ENCODE data around the gene FRMD4A. TPM values are rescaled to one million over a fixed set of nuclear protein-coding genes. Genes with fewer than 3 reads are reported as not detected.

FRMD4A gene
- total and polyA plus RNA-seq, 2 of the 4 experiments (the other 2 are of a cell fraction): 30.3 to 68.8 TPM

- no peak for TF ChIP-seq CTCF (conservative IDR thresholded peaks at IDR 0.05; ENCODE audit: low read depth, low read length)
These were observed 274.0 kb downstream of the FRMD4A start (continued) for GRCh38 chr10:14056610-14057332.

GRCh38 chr10:14052931-14053330 lies 277.8 kb downstream of the FRMD4A start:
- WGBS, 2 experiments (ENCODE audit: extremely low coverage in 2 of 2, insufficient read length in 1 of 2): no CpG with 5 or more reads among the region's 5 CpGs
- ATAC-seq (ENCODE audit: low read depth): no peak
- no peak for TF ChIP-seq NFE2L2 (IDR thresholded peaks at IDR 0.05; ENCODE audit: low read depth, low read length)
- no peak for TF ChIP-seq USF2 (IDR thresholded peaks at IDR 0.05; ENCODE audit: low read depth, low read length)
- no peak for TF ChIP-seq SMC3 (IDR thresholded peaks at IDR 0.05; ENCODE audit: low read depth, low read length)
- TF ChIP-seq MAFK (IDR thresholded peaks at IDR 0.05; ENCODE audit: low read depth, low read length): no peak
- TF ChIP-seq RAD21 (IDR thresholded peaks at IDR 0.05; ENCODE audit: low read length): no peak
- TF ChIP-seq CEBPB (IDR thresholded peaks at IDR 0.05; ENCODE audit: low read depth, low read length): no peak
- no peak for TF ChIP-seq MAZ (IDR thresholded peaks at IDR 0.05; ENCODE audit: borderline replicate concordance, low read depth, low read length)
- TF ChIP-seq POLR2A (IDR thresholded peaks at IDR 0.05; ENCODE audit: low read depth, low read length): no peak
- TF ChIP-seq ELK1 (IDR thresholded peaks at IDR 0.05; ENCODE audit: borderline replicate concordance, low read depth, low read length): no peak
- no peak for TF ChIP-seq MXI1 (IDR thresholded peaks at IDR 0.05; ENCODE audit: borderline replicate concordance, low read depth, low read length)
- no peak for TF ChIP-seq RCOR1 (IDR thresholded peaks at IDR 0.05; ENCODE audit: insufficient replicate concordance, low read length)
- no peak for TF ChIP-seq RFX5 (IDR thresholded peaks at IDR 0.05; ENCODE audit: low read depth, low read length)
- no peak for TF ChIP-seq FOS (IDR thresholded peaks at IDR 0.05; ENCODE audit: low read depth, low read length)

More at GRCh38 chr10:14052931-14053330, 277.8 kb downstream of the FRMD4A start:
- ChIA-PET CTCF (no interaction called here), POLR2A (ENCODE audit: unreplicated experiment) (no interaction called here)
- Histone ChIP-seq H2AFZ (replicated peaks; ENCODE audit: low read length, poor library complexity) (no peak overlapping the region), H3K27me3 (ENCODE audit: control insufficient read depth, insufficient read depth, low read length) (no peaks in the 10 kb centered on the region), H2BK5ac (ENCODE audit: low read depth, low read length, poor library complexity, severe bottlenecking) (no peak overlapping the region), H3K18ac (ENCODE audit: low read depth, low read length) (no peak overlapping the region), H2BK120ac (ENCODE audit: low read depth, low read length) (no peak overlapping the region), H3K4me3 (ENCODE audit: insufficient read depth, low read depth, low read length) (no peak overlapping the region), H3K56ac (ENCODE audit: extremely low read depth, insufficient read depth, low read length) (no peak overlapping the region), H3K4me2 (ENCODE audit: low read depth, low read length) (no peak overlapping the region), H3K9me3 (ENCODE audit: control insufficient read depth, insufficient read depth, low read length) (peaks cover 2% of the 10 kb centered on the region; the same call in 1 of the 2 replicates), H2BK15ac (ENCODE audit: low read depth, low read length) (no peak overlapping the region; the same call in 2 of the 3 replicates), H3K4ac (ENCODE audit: low read depth, low read length) (no peak overlapping the region), H2BK20ac (ENCODE audit: low read depth, low read length) (no peak overlapping the region), H3K27ac (ENCODE audit: insufficient read depth, low read length) (no peak overlapping the region), H2AK9ac (replicated peaks; ENCODE audit: low read depth, low read length, poor library complexity) (no peak overlapping the region), H3K14ac (replicated peaks; ENCODE audit: low read depth, low read length) (no peak overlapping the region), H4K5ac (ENCODE audit: low read depth, low read length) (no peak overlapping the region), H4K91ac (ENCODE audit: insufficient read depth, low read depth, low read length) (no peak overlapping the region), H3K23ac (ENCODE audit: low read depth, low read length) (no peak overlapping the region), H2AK5ac (ENCODE audit: low read depth, low read length) (no peak overlapping the region), H3K9ac (ENCODE audit: low read depth, low read length) (no peak overlapping the region), H4K20me1 (ENCODE audit: insufficient read depth, low read length) (no peaks in the 10 kb centered on the region), H3K79me1 (ENCODE audit: low read depth in 1 of 2, low read length in 2 of 2) (no peaks in the 10 kb centered on the region), H4K8ac (ENCODE audit: low read depth in 2 of 2, low read length in 2 of 2) (no peak overlapping the region), H3K4me1 (ENCODE audit: control insufficient read depth, insufficient read depth, low read length) (peaks cover 6% of the 10 kb centered on the region), H3K36me3 (ENCODE audit: control insufficient read depth, insufficient read depth, low read length) (no peaks in the 10 kb centered on the region), H3K9me1 (ENCODE audit: insufficient read depth, low read length) (0 out of 2 replicates have a peak, but pooled peaks cover 2% of the 10 kb centered on the region)
- in situ Hi-C loops (cut with MboI; ENCODE audit: low sequenced_read_pairs): no loop called here
- DNase-seq: no peak
- BruUV-seq (replicated peaks): no TSS peak
- dilution Hi-C loops (cut with HindIII; ENCODE audit: low sequenced_read_pairs, unreplicated experiment): no loop called here
- intact Hi-C loops (cut with micrococcal nuclease): no loop called here

All from IMR-90 (cell line).